ENCODE data around the gene SYNDIG1L. TPM values are rescaled to one million over a fixed set of nuclear protein-coding genes. Genes with fewer than 3 reads are reported as not detected.

Gene SYNDIG1L
- total and polyA plus RNA-seq, 2 of the 8 experiments (the other 6 are each of a cell fraction or from before 2014, with no cell fraction given), result 3.0 to 3.2 TPM

DNA sequence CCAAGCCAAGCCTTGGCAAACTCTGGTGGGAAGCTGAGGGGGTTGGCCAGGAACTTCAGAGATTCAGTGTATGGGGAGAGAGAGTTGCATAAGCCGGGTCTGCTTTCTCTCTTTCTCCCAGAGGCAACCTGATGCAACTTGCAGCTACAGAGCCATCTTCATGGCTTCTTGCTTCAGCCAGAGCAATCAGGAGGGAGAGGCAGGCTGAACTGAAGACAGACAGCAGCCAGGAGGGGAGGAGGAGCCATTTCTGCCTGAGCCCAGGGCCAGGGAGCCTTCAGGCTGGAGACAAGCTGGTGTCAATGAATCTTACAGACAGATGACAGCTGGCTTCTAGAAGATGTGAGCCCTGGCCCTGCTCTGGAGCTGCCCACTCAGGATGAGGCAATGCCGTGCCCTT is 48.4 kb upstream of the SYNDIG1L start:
- no peak overlapping the region for H4K91ac ChIP-seq (replicated peaks; ENCODE audit: insufficient read length, low read length)
- H4K8ac ChIP-seq (ENCODE audit: extremely low read depth, insufficient read depth, low read length), result no peak overlapping the region
- no peak overlapping the region for H3K4me2 ChIP-seq (ENCODE audit: insufficient read depth in 1 of 2, low read depth in 2 of 2, low read length in 2 of 2)
- no peak overlapping the region for H3K4ac ChIP-seq (replicated peaks; ENCODE audit: insufficient read length, low read depth, low read length)
- POLR2A ChIA-PET (ENCODE audit: partially characterized antibody), result interaction anchor here (0.8 to 3.0 kb wide), 5 partner anchors 9 to 148 kb away, joined by 3 to 10 read pairs (median 5); partner anchors contain the start of genes ISCA2 and NPC2
- H2BK12ac ChIP-seq (ENCODE audit: low read depth, low read length), result no peak overlapping the region
- H2BK15ac ChIP-seq (ENCODE audit: low read length), result no peak overlapping the region
- no peaks in the 10 kb centered on the region for H3K27me3 ChIP-seq (replicated peaks in 1 of 4; ENCODE audit: control insufficient read depth in 3 of 4, extremely low read depth in 1 of 4, insufficient read depth in 3 of 4, low read length in 3 of 4)
- H2BK120ac ChIP-seq (replicated peaks; ENCODE audit: low read depth, low read length), result no peak overlapping the region
- H3K4me3 ChIP-seq (ENCODE audit: extremely low read depth in 1 of 4, insufficient read depth in 2 of 4, low read depth in 3 of 4, low read length in 4 of 4), result no peak overlapping the region
- DNase-seq (ENCODE audit: low read depth in 1 of 2, low spot score in 2 of 2) (no peak), FAIRE-seq (no peak)
- H2AK5ac ChIP-seq (ENCODE audit: low read depth, low read length), result no peak overlapping the region
- H4K5ac ChIP-seq (ENCODE audit: insufficient read length, low read depth, low read length), result no peak overlapping the region
- H3K14ac ChIP-seq (ENCODE audit: insufficient read length), result no peak overlapping the region
- no peaks in the 10 kb centered on the region for H3K9me3 ChIP-seq (ENCODE audit: insufficient read depth in 2 of 2, low read depth in 1 of 2, low read length in 1 of 2)
- H4K20me1 ChIP-seq (replicated peaks in 1 of 2; ENCODE audit: control insufficient read depth in 1 of 2, insufficient read depth in 2 of 2, low read length in 2 of 2), result no peaks in the 10 kb centered on the region
- H3K56ac ChIP-seq (replicated peaks; ENCODE audit: insufficient read length, low read depth, low read length), result no peak overlapping the region
- H2BK20ac ChIP-seq (ENCODE audit: low read length), result no peak overlapping the region
- H3K36me3 ChIP-seq (ENCODE audit: control insufficient read depth in 2 of 4, insufficient read depth in 4 of 4, low read length in 3 of 4), result peaks cover 0 to 38% (median 4%) of the 10 kb centered on the region in 4 experiments; a peak in 7 of 8 replicates
- no peaks in the 10 kb centered on the region for H3K79me2 ChIP-seq (ENCODE audit: control insufficient read depth in 1 of 2, insufficient read depth in 2 of 2, low read length in 2 of 2)
- no peak overlapping the region for H2BK5ac ChIP-seq (ENCODE audit: low read depth, low read length)
- H3K18ac ChIP-seq (ENCODE audit: extremely low read depth, low read length), result no peak overlapping the region
- no peaks in the 10 kb centered on the region for H3K79me1 ChIP-seq (ENCODE audit: low read depth, low read length)
- no peak overlapping the region for H3K27ac ChIP-seq (ENCODE audit: low read depth, low read length)
- H2AFZ ChIP-seq (ENCODE audit: low read length), result no peak overlapping the region
- H3K23ac ChIP-seq (ENCODE audit: insufficient read length), result no peak overlapping the region
- no peaks in the 10 kb centered on the region; the same call in 1 of the 2 replicates for H3K23me2 ChIP-seq (ENCODE audit: low read depth, low read length)
- CTCF ChIA-PET (ENCODE audit: partially characterized antibody), result interaction anchor here (0.7 to 12.6 kb wide), 12 partner anchors 12 to 258 kb away, joined by 3 to 181 read pairs (median 6); partner anchors contain the start of genes ABCD4 and VRTN
- H3K4me1 ChIP-seq (replicated peaks in 1 of 4; ENCODE audit: control insufficient read depth in 3 of 4, insufficient read depth in 4 of 4, low read length in 3 of 4), result peaks cover 0 to 3% (median 0%) of the 10 kb centered on the region in 4 experiments; a peak in 2 of 7 replicates
- WGBS, 2 experiments (ENCODE audit: extremely low coverage in 1 of 2, insufficient coverage in 1 of 2, insufficient read length in 1 of 2, insufficient replicate concordance in 2 of 2, low coverage in 1 of 2, low lambda C conversion rate in 2 of 2, missing lambda C conversion rate in 1 of 2), result 94% methylated on average over 2 of the region's 2 CpGs; no CpG with 5 or more reads in 1 of the 2 experiments
- H3K9ac ChIP-seq (replicated peaks in 1 of 4; ENCODE audit: extremely low read depth in 1 of 4, low read depth in 3 of 4, low read length in 3 of 4), result no peak overlapping the region
- TF ChIP-seq TAF7 (optimal IDR thresholded peaks at IDR 0.05; ENCODE audit: borderline replicate concordance, low read depth, low read length) (no peak), EGR1 (IDR thresholded peaks at IDR 0.05; ENCODE audit: borderline replicate concordance, low read depth, low read length) (no peak), CBX5 (IDR thresholded peaks at IDR 0.05; ENCODE audit: low read depth, low read length) (no peak), TBP (IDR thresholded peaks at IDR 0.05; ENCODE audit: low read depth, low read length) (no peak), ZNF274 (IDR thresholded peaks at IDR 0.05; ENCODE audit: borderline replicate concordance, extremely low read depth, low read length) (no peak), YY1 (IDR thresholded peaks at IDR 0.05; ENCODE audit: low read depth, low read length) (no peak), KDM1A (IDR thresholded peaks at IDR 0.05; ENCODE audit: borderline replicate concordance, low read length) (no peak), BCL11A (IDR thresholded peaks at IDR 0.05; ENCODE audit: low read depth in 2 of 2, low read length in 2 of 2) (no peak), CTBP2 (IDR thresholded peaks at IDR 0.05; ENCODE audit: borderline replicate concordance, insufficient read depth, insufficient read length, low read length) (no peak), CHD1 (IDR thresholded peaks at IDR 0.05; ENCODE audit: low read depth, low read length) (no peak), FOSL1 (IDR thresholded peaks at IDR 0.05; ENCODE audit: insufficient read depth, low read depth, low read length) (no peak), SP1 (IDR thresholded peaks at IDR 0.05; ENCODE audit: low read depth, low read length) (no peak), SUZ12 (IDR thresholded peaks at IDR 0.05; ENCODE audit: low read length) (no peak), RBBP5 (IDR thresholded peaks at IDR 0.05; ENCODE audit: borderline replicate concordance, low read depth, low read length) (no peak)

Data from H1 (cell line).